Measurements from ENCODE around the gene MPC2. TPM values are rescaled to one million over a fixed set of nuclear protein-coding genes. Genes with fewer than 3 reads are reported as not detected.

The MPC2 gene
- polyA plus RNA-seq (2014; cell fraction: cytosol; rRNA removed), result 34.7 and 37.4 TPM in 2 replicates
- polyA plus RNA-seq (2014; cell fraction: nucleus; rRNA removed), result 20.6 and 29.8 TPM in 2 replicates

DNA sequence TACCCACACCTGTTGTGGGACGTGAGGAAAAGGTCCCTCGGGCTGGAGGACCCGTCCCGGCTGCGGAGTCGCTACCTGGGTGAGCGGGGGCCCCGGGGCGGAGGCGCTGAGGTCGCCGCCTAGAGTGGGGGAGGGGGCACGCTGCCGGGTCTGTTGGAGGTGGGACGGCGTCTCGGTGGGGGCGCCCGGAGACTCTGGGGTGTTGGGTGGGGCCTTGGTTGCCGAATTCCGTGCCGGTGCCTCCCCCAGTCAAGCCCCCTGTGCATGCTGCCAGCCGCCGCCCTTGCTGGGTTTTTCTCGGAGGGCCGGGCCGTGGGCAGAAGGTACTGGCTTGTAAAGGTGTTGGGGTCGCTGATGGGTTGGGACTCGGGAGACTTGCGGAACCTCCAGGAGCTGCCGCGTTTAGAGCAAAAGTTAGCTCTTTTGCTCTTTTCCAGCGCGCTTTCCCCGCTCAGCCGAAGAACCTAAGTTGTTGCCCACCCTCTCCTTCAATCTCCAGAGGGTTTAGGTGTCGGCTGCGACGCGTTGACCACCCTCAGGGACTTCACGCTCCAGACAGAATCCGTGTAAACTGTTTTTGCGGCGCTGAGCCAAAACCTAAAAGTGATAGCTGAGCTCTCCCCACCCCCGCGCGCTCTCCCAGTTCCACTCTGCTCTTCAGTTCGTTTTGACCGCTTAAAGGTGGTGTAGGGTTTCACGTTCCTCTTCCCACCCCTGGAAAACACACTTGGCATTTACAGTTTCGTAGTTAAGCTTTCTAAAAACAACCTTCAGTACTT, at the start of gene MPC2:
TSS of gene MPC2 (minus strand) at position 143 of the 779 bp plus-strand sequence. CDS start 1,231 bp downstream, outside the sequence.
- peak; percentile 38 for DNase-seq (ENCODE audit: low spot score)

- DNase-seq (ENCODE audit: low spot score), result no peak
These were observed 48.1 kb upstream of the MPC2 start for GRCh38 chr1:167984886-167985489.

DNA sequence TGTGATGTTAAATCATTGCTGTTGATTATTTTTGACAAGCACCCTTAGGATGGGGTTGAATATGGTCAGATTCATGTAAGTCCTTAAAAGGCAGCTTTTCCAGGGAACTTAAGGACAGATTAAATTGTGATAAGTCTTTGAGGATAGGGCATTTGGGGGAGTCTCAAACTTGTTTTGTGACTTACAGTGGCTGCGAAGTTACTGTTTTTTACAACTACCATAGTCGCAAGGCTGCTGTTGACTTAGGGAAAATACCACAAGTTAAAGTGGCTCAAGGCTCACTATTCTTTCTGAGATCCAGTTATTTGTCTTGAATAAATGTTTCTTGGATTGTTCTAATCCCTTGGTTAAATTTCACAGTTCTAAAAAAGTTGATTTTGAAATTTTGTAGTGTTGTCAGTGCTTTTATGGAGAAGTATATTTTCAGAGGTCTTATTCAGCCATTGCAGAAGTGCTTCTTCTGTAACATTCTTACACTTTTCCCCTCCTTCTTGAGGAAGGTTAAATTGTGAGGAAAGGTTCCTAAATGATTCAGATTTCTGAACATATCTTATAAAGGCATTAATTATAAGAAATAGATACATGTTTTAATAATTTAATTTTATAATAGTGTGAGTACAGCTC, 47.0 kb upstream of the MPC2 start:
- no peak for DNase-seq (ENCODE audit: low spot score)

- DNase-seq (ENCODE audit: low spot score), result no peak
These were observed 45.1 kb upstream of the MPC2 start for GRCh38 chr1:167981933-167982332.

DNA sequence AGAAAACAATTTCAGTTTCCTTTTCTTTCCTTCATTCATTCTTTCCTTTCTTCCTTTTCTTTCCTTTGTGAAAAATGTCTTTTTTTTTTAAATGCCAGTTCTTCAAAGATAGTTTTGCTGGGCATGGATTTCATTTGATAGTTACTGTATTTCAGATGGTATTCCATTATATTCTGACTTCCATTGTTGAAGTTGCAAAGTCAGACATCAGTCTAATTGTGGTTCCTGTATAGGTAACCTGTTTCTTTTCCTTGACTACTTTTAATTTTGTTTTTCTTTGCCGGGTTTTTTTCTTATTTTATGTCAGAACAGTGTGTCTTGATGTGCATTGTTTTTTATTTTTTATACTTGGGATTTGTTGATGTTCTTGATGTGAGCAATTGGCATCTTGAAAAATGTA, 40.4 kb upstream of the MPC2 start:
- DNase-seq (ENCODE audit: low spot score), result no peak

DNA sequence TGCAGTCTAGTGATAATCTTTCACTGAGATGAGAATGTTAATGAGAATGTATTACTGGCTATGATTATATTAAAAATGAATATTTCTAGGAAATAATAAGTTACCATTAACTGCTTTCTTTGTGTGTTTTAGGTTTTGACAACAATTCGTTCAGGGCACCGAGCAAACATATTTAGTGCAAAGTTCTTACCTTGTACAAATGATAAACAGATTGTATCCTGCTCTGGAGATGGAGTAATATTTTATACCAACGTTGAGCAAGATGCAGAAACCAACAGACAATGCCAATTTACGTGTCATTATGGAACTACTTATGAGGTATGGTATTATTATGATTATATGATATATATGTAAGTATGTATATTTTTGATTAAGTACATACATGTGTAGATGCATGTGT, 37.8 kb upstream of the MPC2 start:
- DNase-seq (ENCODE audit: low spot score), result no peak

DNA sequence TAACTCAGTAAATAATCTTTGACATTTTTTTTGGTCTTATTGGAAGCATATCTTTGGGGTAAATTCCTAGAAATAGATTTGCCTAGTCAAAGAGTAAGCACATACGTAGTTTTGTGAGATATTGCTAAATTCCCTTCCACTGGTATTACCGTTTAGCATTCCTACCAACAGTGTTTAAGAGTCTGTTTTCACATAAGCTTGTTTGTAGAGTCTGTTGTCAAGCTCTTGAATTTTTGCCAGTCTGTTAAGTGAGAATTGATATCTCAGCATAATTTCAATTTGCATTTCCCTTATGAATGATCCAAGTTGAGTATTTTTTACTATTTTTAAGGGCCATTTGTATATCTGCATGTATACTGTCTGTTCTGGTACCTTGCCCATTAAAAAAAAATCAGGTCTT, 37.0 kb upstream of the MPC2 start:
- DNase-seq (ENCODE audit: low spot score), result no peak

GRCh38 chr1:167968569-167968968, 31.7 kb upstream of the MPC2 start:
- DNase-seq (ENCODE audit: low spot score), result no peak

DNA sequence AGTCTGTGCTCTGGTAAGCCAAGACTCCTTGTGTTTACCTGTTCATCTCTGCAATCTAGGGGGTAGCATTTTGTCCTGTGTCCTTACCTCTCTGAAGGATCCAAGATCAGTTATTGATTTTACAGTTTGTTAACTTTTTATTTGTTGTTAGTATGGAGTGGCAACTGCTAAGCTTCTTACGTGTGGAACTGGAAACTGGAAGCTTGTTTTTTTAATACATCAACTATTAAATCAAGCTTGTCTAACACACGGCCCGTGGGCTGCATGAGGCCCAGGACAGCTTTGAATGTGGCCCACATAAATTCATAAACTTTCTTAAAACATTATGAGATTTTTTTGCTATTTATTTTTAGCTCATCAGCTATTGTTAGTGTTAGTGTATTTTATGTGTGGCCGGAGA, 29.2 kb upstream of the MPC2 start:
- no peak for DNase-seq (ENCODE audit: low spot score)

- no peak for DNase-seq (ENCODE audit: low spot score)
These were observed 27.8 kb upstream of the MPC2 start for GRCh38 chr1:167964646-167965045.

- DNase-seq (ENCODE audit: low spot score), result no peak
These were observed 20.8 kb upstream of the MPC2 start for GRCh38 chr1:167957710-167958109.

GRCh38 chr1:167955915-167956314, 19.0 kb upstream of the MPC2 start:
- no peak for DNase-seq (ENCODE audit: low spot score)

- no peak for DNase-seq (ENCODE audit: low spot score)
These were observed 13.7 kb upstream of the MPC2 start for GRCh38 chr1:167950569-167950968.

DNA sequence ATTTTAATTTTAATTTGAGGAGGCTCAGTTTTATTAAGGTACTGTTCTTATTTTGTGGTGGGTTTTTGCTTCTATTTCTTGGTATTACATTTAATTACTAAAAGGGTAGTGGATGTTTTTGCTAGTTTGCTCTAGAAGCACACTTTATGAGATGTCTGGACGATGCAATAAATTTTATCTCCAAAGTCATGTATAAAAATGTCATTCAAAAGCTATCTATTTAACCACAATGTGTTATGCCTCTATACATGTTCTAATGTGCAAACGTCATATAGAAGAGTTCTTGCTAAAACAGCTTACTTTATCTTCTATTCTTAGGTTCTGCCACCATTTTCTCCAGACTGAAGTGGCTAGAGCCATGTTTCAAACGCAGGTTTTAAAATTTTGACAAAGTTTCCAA, 12.9 kb upstream of the MPC2 start:
- DNase-seq (ENCODE audit: low spot score), result no peak

- no peak for DNase-seq (ENCODE audit: low spot score)
These were observed 10.9 kb upstream of the MPC2 start for GRCh38 chr1:167947733-167948132.

DNA sequence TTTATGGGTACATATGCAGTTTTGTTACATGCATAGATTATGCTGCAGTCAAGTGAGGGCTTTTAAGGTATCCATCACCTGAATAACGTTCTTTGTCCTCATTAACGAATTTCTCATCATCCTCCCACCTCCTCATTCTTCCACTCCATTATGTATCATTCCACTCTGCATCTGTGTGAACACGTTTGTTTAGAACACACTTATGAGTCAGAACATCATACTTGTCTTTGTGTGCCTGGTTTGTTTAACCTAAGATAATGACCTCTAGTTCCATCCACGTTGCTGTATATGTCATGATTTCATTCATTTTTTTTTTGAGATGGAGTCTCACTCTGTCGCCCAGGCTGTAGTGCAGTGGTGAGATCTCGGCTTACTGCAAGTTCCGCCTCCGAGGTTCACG, 6.7 kb upstream of the MPC2 start:
- DNase-seq (ENCODE audit: low spot score), result no peak

DNA sequence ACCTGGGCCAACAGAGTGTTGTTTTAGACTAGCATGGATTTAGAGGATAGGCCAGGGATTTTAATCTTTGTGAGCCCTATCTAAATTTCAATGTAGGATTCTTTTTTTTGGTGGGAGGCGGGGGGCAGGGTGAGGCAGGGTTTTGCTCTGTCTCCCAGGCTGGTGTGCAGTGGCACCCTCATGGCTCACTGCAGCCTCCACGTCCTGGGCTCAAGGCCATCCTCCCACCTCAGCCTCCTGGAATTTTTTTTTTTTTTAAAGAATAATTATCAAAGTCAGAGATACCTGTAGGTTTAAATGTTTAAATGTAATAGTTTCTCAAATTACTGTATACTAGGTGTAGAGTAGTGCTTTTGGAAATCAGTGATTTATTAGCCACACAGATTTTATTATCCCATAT, 3.4 kb upstream of the MPC2 start:
- no peak for DNase-seq (ENCODE audit: low spot score)

DNA sequence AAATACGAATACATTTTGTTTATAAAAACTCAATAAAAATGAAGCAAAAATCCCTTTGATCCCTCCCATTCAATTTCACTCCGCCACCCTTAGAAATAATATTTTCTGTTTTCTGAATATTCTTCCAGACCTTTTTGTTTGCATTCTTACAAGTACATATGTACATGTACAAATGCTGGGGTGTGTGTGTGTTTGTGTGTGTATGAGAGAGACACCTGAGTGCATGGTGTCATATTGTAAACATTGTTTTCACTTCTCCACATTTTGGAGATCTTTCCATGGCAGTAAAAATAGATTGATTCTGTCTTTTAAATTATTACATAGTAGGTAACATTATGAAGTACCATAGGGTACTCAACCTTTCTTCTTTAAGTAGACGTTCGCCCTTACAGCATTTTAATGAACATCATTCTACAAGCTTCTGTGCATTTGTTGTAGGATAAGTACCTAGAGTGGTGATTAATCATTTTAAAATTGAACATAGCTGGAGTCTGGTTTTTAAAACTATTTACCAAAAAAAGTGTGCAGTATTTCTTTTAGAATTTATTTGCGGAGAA, 1.3 kb upstream of the MPC2 start:
- no peak for DNase-seq (ENCODE audit: low spot score)

GRCh38 chr1:167937709-167938010, 788 bp upstream of the MPC2 start:
- DNase-seq (ENCODE audit: low spot score), result no peak

GRCh38 chr1:167936068-167936929, 573 bp downstream of the MPC2 start, which contains the start of gene DCAF6:
DCAF6 (plus strand) TSS chr1:167936683; CDS start chr1:167936912, 229 bp downstream.
- peak; percentile 98 for DNase-seq (ENCODE audit: low spot score)

All from SK-N-DZ (cell line).